ENCODE data around the gene ADIG.

The ADIG gene

DNA sequence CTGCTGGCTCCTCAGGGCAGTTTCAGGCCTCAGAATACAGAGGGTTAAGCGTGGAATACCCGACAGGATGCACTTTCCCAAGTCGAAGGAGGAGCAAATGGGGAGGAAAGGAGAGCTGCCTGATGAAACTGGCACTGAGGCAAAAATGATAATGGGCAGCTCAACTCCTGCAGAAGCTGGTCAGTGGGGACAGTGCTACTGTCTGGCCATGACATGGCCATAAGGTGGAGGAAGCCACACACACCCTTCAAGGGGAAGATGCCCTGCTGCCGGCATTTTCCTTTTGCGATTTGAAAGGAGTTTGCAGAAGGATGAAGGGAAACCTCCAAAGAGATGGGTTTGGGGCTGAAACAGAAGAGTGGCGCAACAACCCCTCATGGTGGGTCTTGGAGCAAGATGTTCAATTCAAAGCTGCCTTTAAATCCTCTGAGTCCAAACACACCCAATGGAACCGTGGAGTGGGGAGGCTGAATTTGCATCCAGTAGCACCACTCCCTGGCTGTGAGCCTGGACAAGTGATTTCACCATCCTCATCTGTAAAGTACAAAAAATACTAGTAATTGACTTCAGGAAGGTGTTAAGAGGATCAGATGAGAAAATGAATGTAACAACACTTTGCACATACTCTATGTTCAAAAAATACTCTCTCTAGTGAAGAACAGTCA lies 3.2 kb downstream of the ADIG start:
- TF ChIP-seq, protein P1, sequence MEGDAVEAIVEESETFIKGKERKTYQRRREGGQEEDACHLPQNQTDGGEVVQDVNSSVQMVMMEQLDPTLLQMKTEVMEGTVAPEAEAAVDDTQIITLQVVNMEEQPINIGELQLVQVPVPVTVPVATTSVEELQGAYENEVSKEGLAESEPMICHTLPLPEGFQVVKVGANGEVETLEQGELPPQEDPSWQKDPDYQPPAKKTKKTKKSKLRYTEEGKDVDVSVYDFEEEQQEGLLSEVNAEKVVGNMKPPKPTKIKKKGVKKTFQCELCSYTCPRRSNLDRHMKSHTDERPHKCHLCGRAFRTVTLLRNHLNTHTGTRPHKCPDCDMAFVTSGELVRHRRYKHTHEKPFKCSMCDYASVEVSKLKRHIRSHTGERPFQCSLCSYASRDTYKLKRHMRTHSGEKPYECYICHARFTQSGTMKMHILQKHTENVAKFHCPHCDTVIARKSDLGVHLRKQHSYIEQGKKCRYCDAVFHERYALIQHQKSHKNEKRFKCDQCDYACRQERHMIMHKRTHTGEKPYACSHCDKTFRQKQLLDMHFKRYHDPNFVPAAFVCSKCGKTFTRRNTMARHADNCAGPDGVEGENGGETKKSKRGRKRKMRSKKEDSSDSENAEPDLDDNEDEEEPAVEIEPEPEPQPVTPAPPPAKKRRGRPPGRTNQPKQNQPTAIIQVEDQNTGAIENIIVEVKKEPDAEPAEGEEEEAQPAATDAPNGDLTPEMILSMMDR (conservative IDR thresholded peaks at IDR 0.05; ENCODE audit: low read depth, low read length), result no peak

DNA sequence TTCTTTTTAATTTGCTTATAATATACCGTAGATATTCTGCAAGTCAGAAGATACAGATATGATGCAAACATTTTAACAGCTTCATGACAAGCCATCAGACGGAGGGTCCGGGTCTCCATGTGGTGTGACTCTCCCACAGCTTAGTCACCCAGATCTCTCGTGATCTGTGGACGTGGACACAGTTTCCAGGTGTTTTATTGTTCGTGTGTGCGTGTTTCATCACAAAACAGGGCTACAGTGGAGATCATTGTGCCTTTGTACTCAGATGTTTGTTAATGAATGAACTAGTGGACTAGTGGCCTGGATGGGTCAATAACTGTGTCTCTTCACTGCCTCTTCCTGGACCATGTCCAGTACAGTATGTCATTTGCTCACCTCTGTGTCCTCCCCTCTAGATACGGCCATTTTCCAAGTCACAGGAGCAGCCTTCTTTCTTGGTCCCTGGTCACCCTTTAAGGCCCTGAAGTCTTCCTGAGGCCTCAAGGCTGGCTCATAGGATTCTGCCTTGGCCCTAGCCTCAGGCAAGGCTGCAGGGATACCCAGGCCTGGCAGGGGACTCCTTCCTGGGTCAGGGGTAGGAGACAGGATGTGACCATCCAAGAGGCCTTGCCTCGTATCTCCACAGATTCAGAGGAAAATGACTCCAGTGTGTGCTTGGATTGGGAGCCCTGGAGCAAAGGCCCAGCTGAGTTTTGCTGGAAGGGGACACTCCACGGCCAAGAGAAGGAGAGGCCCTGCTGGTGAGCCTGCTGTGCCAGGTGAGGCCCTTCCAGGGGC lies 4.6 kb downstream of the ADIG start:
- H3K4me3 ChIP-seq (ENCODE audit: low read length), result no peak overlapping the region
- TF ChIP-seq, protein P1 (conservative IDR thresholded peaks at IDR 0.05; ENCODE audit: low read depth, low read length), result no peak
- no peak for DNase-seq (ENCODE audit: low read depth)

More for the DNA sequence above, 3.2 kb downstream of the ADIG start:
- no peak for DNase-seq (ENCODE audit: low read depth)
- no peak overlapping the region for H3K4me3 ChIP-seq (ENCODE audit: low read length)

DNA sequence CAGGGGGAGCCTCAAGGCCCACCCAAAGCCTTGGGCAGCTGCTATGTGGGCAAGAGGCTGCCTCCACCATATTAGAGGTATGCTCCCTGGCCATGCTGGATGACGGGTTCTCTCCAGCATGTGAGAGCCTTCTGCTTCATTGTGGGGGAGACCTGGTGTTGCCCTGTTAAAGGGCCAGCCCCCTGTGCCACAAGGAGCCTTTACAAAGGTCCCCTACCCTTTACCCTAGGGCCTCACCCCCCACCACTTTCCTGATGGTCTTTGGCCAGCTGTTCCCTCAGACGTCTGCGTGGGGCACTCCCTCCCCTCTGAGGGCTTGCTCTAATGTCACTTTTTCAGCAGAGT lies 5.2 kb downstream of the ADIG start:
- DNase-seq (ENCODE audit: low read depth), result no peak
- TF ChIP-seq, protein P1 (conservative IDR thresholded peaks at IDR 0.05; ENCODE audit: low read depth, low read length), result no peak

DNA sequence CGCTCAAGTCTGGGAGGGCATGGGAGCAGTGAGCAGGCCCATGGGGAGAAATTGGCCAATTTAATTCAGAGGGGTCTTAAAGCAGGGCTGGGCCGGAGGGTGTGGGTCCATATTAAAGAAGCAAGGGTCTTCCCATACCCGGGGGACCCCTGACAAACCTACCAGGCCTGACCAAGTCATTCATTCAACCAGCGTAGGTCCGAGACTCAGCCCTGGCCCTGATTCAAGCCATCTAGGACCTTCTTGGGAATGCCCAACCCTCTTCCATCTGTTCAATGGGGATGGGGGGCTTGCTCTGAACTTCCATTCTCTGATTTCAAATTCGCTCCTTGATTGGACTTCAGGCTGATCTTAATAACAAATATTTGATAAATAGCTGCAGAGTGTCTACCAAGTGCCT lies 7.3 kb downstream of the ADIG start:
- TF ChIP-seq, protein P1 (conservative IDR thresholded peaks at IDR 0.05; ENCODE audit: low read depth, low read length), result no peak
- DNase-seq (ENCODE audit: low read depth), result no peak
- no peak overlapping the region for H3K4me3 ChIP-seq (ENCODE audit: low read length)

More for the DNA sequence above, 5.2 kb downstream of the ADIG start:
- no peak overlapping the region for H3K4me3 ChIP-seq (ENCODE audit: low read length)

DNA sequence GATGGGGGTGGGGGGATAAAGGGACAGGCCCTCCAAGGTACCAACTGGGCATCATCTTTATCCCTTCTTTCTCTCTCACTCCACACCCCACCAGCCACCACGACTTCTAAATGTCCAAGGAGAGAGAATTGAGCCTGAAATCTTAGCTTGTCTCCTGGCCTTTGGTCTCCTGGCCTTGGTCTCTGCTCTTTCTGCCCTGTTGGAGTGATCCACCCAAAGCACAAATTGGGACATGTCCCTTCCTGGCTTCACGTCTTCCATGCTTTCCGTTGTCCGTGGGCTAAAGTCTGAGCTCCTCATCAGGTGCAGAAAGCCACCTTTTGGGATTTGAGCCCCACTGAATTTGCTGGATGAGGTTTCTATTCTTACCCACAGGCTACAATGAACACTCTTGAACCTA lies 8.4 kb downstream of the ADIG start:
- no peak overlapping the region for H3K4me3 ChIP-seq (ENCODE audit: low read length)
- no peak for DNase-seq (ENCODE audit: low read depth)
- TF ChIP-seq, protein P1 (conservative IDR thresholded peaks at IDR 0.05; ENCODE audit: low read depth, low read length), result no peak

DNA sequence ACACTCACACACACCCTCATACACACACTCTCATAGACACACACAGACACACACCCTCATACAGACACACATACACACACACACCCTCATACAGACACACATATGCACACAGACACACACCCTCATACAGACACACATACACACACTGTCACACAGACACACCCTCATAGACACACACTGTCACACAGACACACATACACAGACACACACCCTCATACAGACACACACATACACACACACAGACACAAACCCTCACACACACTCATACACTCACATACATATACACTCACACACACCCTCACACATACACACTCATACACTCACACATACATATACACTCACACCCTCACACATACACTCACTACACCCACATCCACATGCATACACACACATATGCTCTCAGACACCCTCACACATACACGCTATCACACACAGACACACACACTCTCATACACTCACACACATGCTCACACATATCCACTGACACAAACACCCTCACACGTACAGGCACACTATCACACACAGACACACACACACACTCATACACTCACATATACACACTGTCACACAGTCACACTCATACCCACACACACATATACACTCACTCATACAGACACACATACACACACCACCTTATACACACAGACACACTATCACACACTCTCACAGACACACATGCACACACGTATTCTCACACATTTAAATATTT lies 9.1 kb downstream of the ADIG start:
- DNase-seq (ENCODE audit: low read depth), result no peak
- no peak overlapping the region for H3K4me3 ChIP-seq (ENCODE audit: low read length)
- TF ChIP-seq, protein P1 (conservative IDR thresholded peaks at IDR 0.05; ENCODE audit: low read depth, low read length), result no peak
